ENCODE measurements around the gene MCAT. TPM values are rescaled to one million over a fixed set of nuclear protein-coding genes. Genes with fewer than 3 reads are reported as not detected.

Gene MCAT
- polyA plus RNA-seq, 1 donor (not counting 4 experiments of a cell fraction or from before 2014, with no cell fraction given), result 13.9 TPM

GRCh38 chr22:43179146-43179910 lies 36.1 kb upstream of the MCAT start:
- dilution Hi-C loops (cut with MboI; ENCODE audit: extremely low pct_ligation_motif_present, low sequenced_read_pairs), result no loop called here

GRCh38 chr22:43177479-43177878 lies 34.3 kb upstream of the MCAT start:
- H3K27me3 ChIP-seq (ENCODE audit: control insufficient read depth, extremely low read depth, insufficient read depth, low read length), result no peaks in the 10 kb centered on the region
- H3K79me2 ChIP-seq (ENCODE audit: control insufficient read depth, insufficient read depth, low read length), result peaks cover 4% of the 10 kb centered on the region
- DNase-seq (ENCODE audit: low read depth, low spot score) (no peak), FAIRE-seq (no peak)
- dilution Hi-C loops (cut with MboI; ENCODE audit: extremely low pct_ligation_motif_present, low sequenced_read_pairs), result no loop called here
- H4K20me1 ChIP-seq (ENCODE audit: control insufficient read depth, extremely low read depth, insufficient read depth, low read length), result no peaks in the 10 kb centered on the region
- no peaks in the 10 kb centered on the region for H3K9me3 ChIP-seq (ENCODE audit: control insufficient read depth, low read depth, low read length)
- H3K36me3 ChIP-seq (ENCODE audit: control insufficient read depth in 2 of 2, extremely low read depth in 1 of 2, insufficient read depth in 2 of 2, low read length in 2 of 2), result peaks cover 36% of the 10 kb centered on the region in 2 experiments
- no peak overlapping the region for H3K27ac ChIP-seq (ENCODE audit: control insufficient read depth, insufficient read depth, low read length)
- H3K4me3 ChIP-seq (ENCODE audit: control insufficient read depth in 2 of 3, extremely low read depth in 1 of 3, insufficient read depth in 2 of 3, low read depth in 1 of 3, low read length in 3 of 3), result no peak overlapping the region
- no peak overlapping the region for H3K9ac ChIP-seq (ENCODE audit: control insufficient read depth, extremely low read depth, insufficient read depth, low read length)
- no peaks in the 10 kb centered on the region for H3K9me1 ChIP-seq (ENCODE audit: control insufficient read depth, extremely low read depth, insufficient read depth, low read length)
- TF ChIP-seq EZH2 (IDR thresholded peaks at IDR 0.05; ENCODE audit: low read length), result no peak
- H3K4me1 ChIP-seq (ENCODE audit: control insufficient read depth, extremely low read depth, insufficient read depth, low read length), result peaks cover 6% of the 10 kb centered on the region
- H2AFZ ChIP-seq (ENCODE audit: control insufficient read depth, low read length), result no peak overlapping the region
- H3K4me2 ChIP-seq (ENCODE audit: control insufficient read depth, extremely low read depth, insufficient read depth, low read depth, low read length), result no peak overlapping the region

More at GRCh38 chr22:43179146-43179910, 36.1 kb upstream of the MCAT start:
- Histone ChIP-seq H3K36me3 (ENCODE audit: control insufficient read depth in 2 of 2, extremely low read depth in 1 of 2, insufficient read depth in 2 of 2, low read length in 2 of 2) (peaks cover 26 to 33% of the 10 kb centered on the region in 2 experiments), H3K9me3 (ENCODE audit: control insufficient read depth, low read depth, low read length) (no peaks in the 10 kb centered on the region), H3K4me2 (ENCODE audit: control insufficient read depth, extremely low read depth, insufficient read depth, low read depth, low read length) (no peak overlapping the region), H4K20me1 (ENCODE audit: control insufficient read depth, extremely low read depth, insufficient read depth, low read length) (peaks cover 10% of the 10 kb centered on the region), H3K27me3 (ENCODE audit: control insufficient read depth, extremely low read depth, insufficient read depth, low read length) (no peaks in the 10 kb centered on the region), H3K4me1 (ENCODE audit: control insufficient read depth, extremely low read depth, insufficient read depth, low read length) (peaks cover 15% of the 10 kb centered on the region), H3K9me1 (ENCODE audit: control insufficient read depth, extremely low read depth, insufficient read depth, low read length) (peaks cover 3% of the 10 kb centered on the region), H2AFZ (ENCODE audit: control insufficient read depth, low read length) (no peak overlapping the region), H3K9ac (ENCODE audit: control insufficient read depth, extremely low read depth, insufficient read depth, low read length) (no peak overlapping the region), H3K27ac (ENCODE audit: control insufficient read depth, insufficient read depth, low read length) (no peak overlapping the region), H3K79me2 (ENCODE audit: control insufficient read depth, insufficient read depth, low read length) (peaks cover 13% of the 10 kb centered on the region), H3K4me3 (ENCODE audit: control insufficient read depth in 2 of 3, extremely low read depth in 1 of 3, insufficient read depth in 2 of 3, low read depth in 1 of 3, low read length in 3 of 3) (no peak overlapping the region)
- FAIRE-seq, result no peak
- no peak for DNase-seq (ENCODE audit: low read depth, low spot score)
- TF ChIP-seq CTCF (optimal IDR thresholded peaks at IDR 0.05 in 1 of 3, IDR thresholded peaks at IDR 0.05 in 1 of 3, conservative IDR thresholded peaks at IDR 0.05 in 1 of 3; ENCODE audit: extremely low read depth in 1 of 3, insufficient read depth in 2 of 3, low read length in 3 of 3), result no peak
